H1 (cell line): ENCODE results near the gene RAB44.

Experiments
- BRCA1 ChIP-seq: IDR thresholded peaks from 2 replicates; pipeline ENCODE4 v1.6.1; 2012; ENCODE audit warnings: low read depth, low read length, improper control_type of control experiment
- CTCF ChIP-seq, 3 experiments: IDR thresholded peaks; 1 replicate in 2 of 3; 2 replicates in 1 of 3; pipeline versions ENCODE4 v1.5.1 to v1.6.1; 2011; ENCODE audit warnings: low read length in 3 of 3, mild to moderate bottlenecking in 3 of 3, inconsistent platforms in 2 of 3, low read depth in 1 of 3, moderate library complexity in 1 of 3; ENCODE audit not compliant: insufficient read depth in 1 of 3; ENCODE audit errors: control extremely low read depth in 1 of 3

- TF ChIP-seq CTCF (IDR thresholded peaks at IDR 0.05; ENCODE audit: control extremely low read depth in 1 of 3, insufficient read depth in 1 of 3, low read depth in 1 of 3, low read length in 3 of 3) (no peak), BRCA1 (no peak)
Observed at GRCh38 chr6:36716476-36717093, 19.0 kb downstream of the RAB44 start.
